DMS53 (cell line): Measurements from ENCODE around the gene ZNF446.
"Not testable (repeated sequence)": the region's sequence is repeated elsewhere in the genome, so short reads cannot be mapped to it uniquely, and the experiment has no call there.

Experiments
- DNase-seq: peaks from one replicate; lab custom pipeline; 2025; lab: John Stamatoyannopoulos, UW

The ZNF446 gene

GRCh38 chr19:58475714-58476497, at the start of gene ZNF446:
ZNF446 (plus strand) TSS chr19:58476352; CDS start chr19:58477219, 867 bp downstream.
- peak; percentile 98 for DNase-seq

- DNase-seq, result no peak
Measured at GRCh38 chr19:58428617-58429016, 47.5 kb upstream of the ZNF446 start.

- no peak for DNase-seq
Measured at GRCh38 chr19:58429745-58430144, 46.4 kb upstream of the ZNF446 start.

- no peak for DNase-seq
Measured at GRCh38 chr19:58434217-58434616, 41.9 kb upstream of the ZNF446 start.

- DNase-seq, result peak; percentile 99
Measured at GRCh38 chr19:58439576-58440554, 36.3 kb upstream of the ZNF446 start, which contains the start of gene ZNF132. ZNF132 (minus strand) TSS chr19:58440153; CDS start chr19:58439821, 332 bp downstream.

GRCh38 chr19:58440556-58440955, 35.6 kb upstream of the ZNF446 start:
- no peak for DNase-seq

GRCh38 chr19:58442986-58443385, 33.2 kb upstream of the ZNF446 start:
- not testable (repeated sequence) for DNase-seq

- not testable (repeated sequence) for DNase-seq
Measured at GRCh38 chr19:58448860-58449259, 27.3 kb upstream of the ZNF446 start.

GRCh38 chr19:58449980-58450379, 26.2 kb upstream of the ZNF446 start:
- DNase-seq, result not testable (repeated sequence)

- no peak for DNase-seq
Measured at GRCh38 chr19:58450856-58451357, 25.2 kb upstream of the ZNF446 start.

GRCh38 chr19:58451358-58452101, 24.6 kb upstream of the ZNF446 start, which contains the start of gene ZNF324B:
ZNF324B (plus strand) TSS chr19:58451622; CDS start chr19:58453702, 2,080 bp downstream.
- peak; percentile 98 for DNase-seq

- no peak for DNase-seq
Measured at GRCh38 chr19:58453743-58454142, 22.4 kb upstream of the ZNF446 start.

- DNase-seq, result no peak
Measured at GRCh38 chr19:58455306-58455705, 20.8 kb upstream of the ZNF446 start.

GRCh38 chr19:58456111-58456510, 20.0 kb upstream of the ZNF446 start:
- DNase-seq, result no peak

- no peak for DNase-seq
Measured at GRCh38 chr19:58460039-58460438, 16.1 kb upstream of the ZNF446 start.

GRCh38 chr19:58466089-58466759, 9.9 kb upstream of the ZNF446 start:
- no peak for DNase-seq

- peak; percentile 99 for DNase-seq
Measured at GRCh38 chr19:58466760-58467589, 9.2 kb upstream of the ZNF446 start, which contains the start of gene ZNF324. ZNF324 (plus strand) TSS chr19:58467080; CDS start chr19:58469186, 2,106 bp downstream.

GRCh38 chr19:58468216-58468839, 7.8 kb upstream of the ZNF446 start:
- peak; percentile 27 for DNase-seq

- DNase-seq, result no peak
Measured at GRCh38 chr19:58469241-58470013, 6.7 kb upstream of the ZNF446 start.
